Caco-2 (cell line): ENCODE measurements around the gene PLD2. TPM values are rescaled to one million over a fixed set of nuclear protein-coding genes. Genes with fewer than 3 reads are reported as not detected.

Source experiments
- BruUV-seq: library from RNA; stranded (reverse); fragments of 400-500 nt; replicated peaks from 2 replicates; lab custom pipeline; 2021; lab: Mats Ljungman, UMichigan
- CTCF ChIA-PET: fragments of 300-600 bp; sonication (Branson Sonifier 250); formaldehyde crosslinking; loops from one replicate; lab custom pipeline; 2022; ENCODE audit warnings: antibody characterized with exemption; lab: Charles Lee
- POLR2A ChIA-PET: fragments of 300-600 bp; sonication (Branson Sonifier 250); formaldehyde crosslinking; loops from one replicate; lab custom pipeline; 2022; ENCODE audit warnings: antibody characterized with exemption; lab: Charles Lee
- DNase-seq, 2 experiments: peaks; one replicate each; pipeline versions ENCODE4 v3.0.0 to v3.0.0-alpha.2; 2020 to 2022
- H3K27me3 ChIP-seq: replicated peaks from 2 replicates; pipeline ENCODE4 v1.6.0; 2011; ENCODE audit warnings: low read length; ENCODE audit not compliant: control insufficient read depth, insufficient read depth
- H3K36me3 ChIP-seq: 2 replicates; pipeline ENCODE4 v1.5.1; 2011; ENCODE audit warnings: low read length; ENCODE audit not compliant: control insufficient read depth, insufficient read depth
- H3K4me1 ChIP-seq: fragments of 250-450 bp; sonication (Bioruptor Pico); 2 replicates; pipeline ENCODE4 v1.5.1; 2020; ENCODE audit warnings: mild to moderate bottlenecking
- H3K4me3 ChIP-seq: 2 replicates; pipeline ENCODE4 v1.5.1; 2011; ENCODE audit warnings: low read depth, mild to moderate bottlenecking, control low read depth, low read length
- H3K9me3 ChIP-seq: fragments of 250-450 bp; sonication (Bioruptor Pico); 2 replicates; pipeline ENCODE4 v1.5.1; 2020; ENCODE audit warnings: mild to moderate bottlenecking, moderate library complexity
- H3K27ac Mint-ChIP-seq: one replicate; pipeline ENCODE4 v1.8.0; 2022; ENCODE audit warnings: mixed read lengths; ENCODE audit not compliant: unreplicated experiment
- H3K27me3 Mint-ChIP-seq: one replicate; pipeline ENCODE4 v1.8.0; 2022; ENCODE audit warnings: mixed read lengths; ENCODE audit not compliant: insufficient read depth, unreplicated experiment
- H3K36me3 Mint-ChIP-seq: one replicate; pipeline ENCODE4 v1.8.0; 2022; ENCODE audit warnings: mild to moderate bottlenecking, mixed read lengths; ENCODE audit not compliant: insufficient read depth, unreplicated experiment
- H3K4me1 Mint-ChIP-seq: one replicate; pipeline ENCODE4 v1.8.0; 2022; ENCODE audit warnings: low read depth, mixed read lengths; ENCODE audit not compliant: unreplicated experiment
- H3K4me3 Mint-ChIP-seq: one replicate; pipeline ENCODE4 v1.8.0; 2022; ENCODE audit warnings: mild to moderate bottlenecking, moderate library complexity, mixed read lengths; ENCODE audit not compliant: unreplicated experiment
- H3K9me3 Mint-ChIP-seq: one replicate; pipeline ENCODE4 v1.8.0; 2022; ENCODE audit warnings: mixed read lengths; ENCODE audit not compliant: unreplicated experiment
- CTCF ChIP-seq, 2 experiments: fragments of 200-600 bp in 1 of 2; IDR thresholded peaks; 1 replicate in 1 of 2; 2 replicates in 1 of 2; pipeline versions ENCODE4 v1.5.1 to v1.8.0; 2011 to 2022; ENCODE audit warnings: antibody characterized with exemption in 1 of 2, control low read depth in 1 of 2, inconsistent platforms in 1 of 2, low read depth in 1 of 2, low read length in 1 of 2, mild to moderate bottlenecking in 1 of 2, moderate library complexity in 1 of 2; ENCODE audit not compliant: insufficient read depth in 1 of 2, severe bottlenecking in 1 of 2, unreplicated experiment in 1 of 2
- intact Hi-C: fragments of 100-400 bp; cut with micrococcal nuclease; formaldehyde crosslinking; loops from one replicate; pipeline ENCODE4 v1.10.0; 2022; ENCODE audit not compliant: unreplicated experiment
- total RNA-seq: library from RNA; stranded (reverse); gene quantifications from 2 replicates; pipeline ENCODE4 v1.2.3, GENCODE V29; 2022

PLD2 gene
- total RNA-seq, 1 experiment from 2014 or later: 47.2 TPM

GRCh38 chr17:4796552-4796920 is 10.4 kb upstream of the PLD2 start:
- TF ChIP-seq CTCF (IDR thresholded peaks at IDR 0.05; ENCODE audit: insufficient read depth in 1 of 2, low read depth in 1 of 2, low read length in 1 of 2, severe bottlenecking in 1 of 2, unreplicated experiment in 1 of 2): no peak
- peak in 1 of 2 experiments; percentile 49 for DNase-seq
- H3K27me3 Mint-ChIP-seq: no peaks in the 10 kb centered on the region
- H3K27ac Mint-ChIP-seq: peak overlapping the region; percentile 95
- peak overlapping the region; percentile 98 for H3K4me3 Mint-ChIP-seq
- peaks cover 16% of the 10 kb centered on the region for H3K36me3 Mint-ChIP-seq
- H3K9me3 Mint-ChIP-seq: no peaks in the 10 kb centered on the region
- Histone ChIP-seq H3K27me3 (no peaks in the 10 kb centered on the region), H3K9me3 (no peaks in the 10 kb centered on the region), H3K4me3 (peak overlapping the region; percentile 82), H3K4me1 (no peaks in the 10 kb centered on the region), H3K36me3 (no peaks in the 10 kb centered on the region)
- intact Hi-C loops: loop anchor here (1.0 kb wide), 1 partner anchor 93 kb away; no protein-coding TSS in a partner anchor
- ChIA-PET CTCF (interaction anchor here (0.6 to 1.1 kb wide), 4 partner anchors 14 to 245 kb away, joined by 3 to 4 read pairs (median 3); no protein-coding TSS in a partner anchor), POLR2A (interaction anchor here (0.6 to 1.7 kb wide), 4 partner anchors 10 to 86 kb away, joined by 3 to 10 read pairs (median 4); partner anchors contain the start of genes ARRB2 and PLD2)
- H3K4me1 Mint-ChIP-seq: peaks cover 7% of the 10 kb centered on the region
- BruUV-seq: no TSS peak

GRCh38 chr17:4800462-4801196 is 6.3 kb upstream of the PLD2 start:
- Histone ChIP-seq H3K36me3 (no peaks in the 10 kb centered on the region), H3K4me1 (no peaks in the 10 kb centered on the region), H3K4me3 (no peak overlapping the region), H3K27me3 (no peaks in the 10 kb centered on the region), H3K9me3 (no peaks in the 10 kb centered on the region)
- Mint-ChIP-seq H3K4me1 (peaks cover 7% of the 10 kb centered on the region), H3K4me3 (no peak overlapping the region), H3K9me3 (no peaks in the 10 kb centered on the region), H3K27ac (no peak overlapping the region), H3K36me3 (peaks cover 15% of the 10 kb centered on the region), H3K27me3 (no peaks in the 10 kb centered on the region)
- no peak for TF ChIP-seq CTCF (IDR thresholded peaks at IDR 0.05; ENCODE audit: insufficient read depth in 1 of 2, low read depth in 1 of 2, low read length in 1 of 2, severe bottlenecking in 1 of 2, unreplicated experiment in 1 of 2)
- POLR2A ChIA-PET: no interaction called here
- DNase-seq: no peak
- CTCF ChIA-PET: no interaction called here
- intact Hi-C loops: no loop called here
- no TSS peak for BruUV-seq

- Mint-ChIP-seq H3K4me1 (no peaks in the 10 kb centered on the region), H3K27ac (no peak within 1 kb of the TSS), H3K36me3 (peaks cover 9% of the 10 kb centered on the region), H3K4me3 (no peak within 1 kb of the TSS), H3K9me3 (no peaks in the 10 kb centered on the region), H3K27me3 (no peaks in the 10 kb centered on the region)
- Histone ChIP-seq H3K27me3 (no peaks in the 10 kb centered on the region), H3K9me3 (no peaks in the 10 kb centered on the region), H3K4me1 (no peaks in the 10 kb centered on the region), H3K36me3 (no peaks in the 10 kb centered on the region), H3K4me3 (no peak within 1 kb of the TSS)
- ChIA-PET CTCF (no interaction called here), POLR2A (no interaction called here)
- DNase-seq: no peak
- intact Hi-C loops: no loop called here
- BruUV-seq: no TSS peak
- TF ChIP-seq CTCF (IDR thresholded peaks at IDR 0.05; ENCODE audit: insufficient read depth in 1 of 2, low read depth in 1 of 2, low read length in 1 of 2, severe bottlenecking in 1 of 2, unreplicated experiment in 1 of 2): no peak
These were observed 4.7 kb upstream of the PLD2 start, which contains the start of gene C17orf114 for GRCh38 chr17:4802228-4802627. C17orf114 (minus strand) TSS chr17:4802328.
